ACC112 (cell line): Measurements from ENCODE around the gene SH3TC1.

Experiments
- H2AFZ ChIP-seq: fragments of 200-600 bp; sonication (generic); one replicate; pipeline ENCODE4 v1.6.0; 2017; ENCODE audit warnings: antibody characterized with exemption, low read length; ENCODE audit not compliant: unreplicated experiment
- H3K27ac ChIP-seq: fragments of 200-600 bp; sonication (generic); 2 replicates; pipeline ENCODE4 v1.5.1; 2014; ENCODE audit warnings: low read depth, mild to moderate bottlenecking, antibody characterized with exemption, low read length, moderate library complexity
- H3K27me3 ChIP-seq: fragments of 200-600 bp; sonication (generic); 2 replicates; pipeline ENCODE4 v1.6.1; 2014; ENCODE audit warnings: mild to moderate bottlenecking, antibody characterized with exemption, low read length, moderate library complexity, mixed read lengths; ENCODE audit not compliant: insufficient read depth
- H3K36me3 ChIP-seq: fragments of 200-600 bp; sonication (generic); 2 replicates; pipeline ENCODE4 v1.6.1; 2016; ENCODE audit warnings: mild to moderate bottlenecking, antibody characterized with exemption, low read length, moderate library complexity, mixed read lengths; ENCODE audit not compliant: insufficient read depth
- H3K4me1 ChIP-seq: fragments of 200-600 bp; sonication (generic); one replicate; pipeline ENCODE4 v1.6.1; 2016; ENCODE audit warnings: low read length, mixed read lengths; ENCODE audit not compliant: insufficient read depth, unreplicated experiment, control insufficient read depth
- H3K4me3 ChIP-seq: fragments of 200-600 bp; sonication (generic); 2 replicates; pipeline ENCODE4 v1.5.1; 2014; ENCODE audit warnings: mild to moderate bottlenecking, low read depth, low read length
- H3K79me2 ChIP-seq: fragments of 200-600 bp; sonication (generic); one replicate; pipeline ENCODE4 v1.6.0; 2016; ENCODE audit warnings: low read length; ENCODE audit not compliant: control insufficient read depth, unreplicated experiment, insufficient read depth

Gene SH3TC1

DNA sequence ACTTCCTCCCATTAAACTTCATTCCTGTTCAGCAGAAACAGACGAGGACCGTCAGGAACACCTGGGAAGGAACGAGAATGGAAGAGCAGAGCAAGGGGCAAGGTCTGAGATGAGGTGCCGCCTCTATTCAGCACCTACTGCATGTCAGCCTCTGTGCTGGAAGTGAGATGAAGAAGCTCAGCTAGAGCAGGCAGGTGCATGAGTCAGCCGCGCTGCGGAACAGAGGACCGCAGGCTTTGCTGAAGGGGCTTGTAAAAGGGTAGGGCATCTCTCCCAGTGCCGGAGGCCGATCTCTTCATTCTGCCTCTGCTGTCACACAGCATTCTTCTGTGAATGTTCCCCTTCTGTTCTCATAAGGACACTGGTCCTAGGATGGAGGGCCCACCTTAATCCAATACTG, 34.4 kb upstream of the SH3TC1 start:
- no peak overlapping the region for H3K27ac ChIP-seq
- no peaks in the 10 kb centered on the region for H3K36me3 ChIP-seq
- no peaks in the 10 kb centered on the region for H3K79me2 ChIP-seq
- no peak overlapping the region for H2AFZ ChIP-seq
- H3K4me1 ChIP-seq, result no peaks in the 10 kb centered on the region
- H3K27me3 ChIP-seq, result peaks cover 68% of the 10 kb centered on the region
- H3K4me3 ChIP-seq, result no peak overlapping the region

DNA sequence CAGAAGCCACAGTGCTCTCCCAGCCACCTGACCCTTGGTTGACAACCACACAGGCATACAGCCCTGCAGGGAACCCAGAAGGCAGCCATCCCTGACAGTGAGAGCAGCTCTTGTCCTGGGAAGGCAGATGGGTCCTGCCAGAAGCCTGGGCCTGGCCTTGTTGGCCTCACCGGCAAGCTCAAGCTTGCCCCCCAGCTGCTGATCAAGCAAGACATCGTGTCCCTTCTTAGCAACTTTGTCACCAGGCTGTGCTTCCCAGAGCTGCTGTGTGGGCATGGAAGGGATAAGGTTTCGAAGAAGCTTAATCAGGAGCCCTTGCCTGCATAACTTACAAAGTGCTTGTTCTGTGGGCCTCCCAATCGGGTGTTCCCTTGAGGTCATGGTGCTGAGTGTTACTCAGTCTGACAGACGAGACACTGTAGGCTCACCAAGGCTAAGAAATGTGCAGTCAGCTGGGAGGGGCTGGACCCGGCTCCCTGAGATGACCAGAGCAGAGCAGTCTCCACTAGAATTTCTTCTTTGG, 33.7 kb upstream of the SH3TC1 start:
- Histone ChIP-seq H3K27me3 (peaks cover 65% of the 10 kb centered on the region), H3K4me1 (no peaks in the 10 kb centered on the region), H2AFZ (no peak overlapping the region), H3K27ac (no peak overlapping the region), H3K4me3 (no peak overlapping the region), H3K36me3 (no peaks in the 10 kb centered on the region), H3K79me2 (no peaks in the 10 kb centered on the region)

DNA sequence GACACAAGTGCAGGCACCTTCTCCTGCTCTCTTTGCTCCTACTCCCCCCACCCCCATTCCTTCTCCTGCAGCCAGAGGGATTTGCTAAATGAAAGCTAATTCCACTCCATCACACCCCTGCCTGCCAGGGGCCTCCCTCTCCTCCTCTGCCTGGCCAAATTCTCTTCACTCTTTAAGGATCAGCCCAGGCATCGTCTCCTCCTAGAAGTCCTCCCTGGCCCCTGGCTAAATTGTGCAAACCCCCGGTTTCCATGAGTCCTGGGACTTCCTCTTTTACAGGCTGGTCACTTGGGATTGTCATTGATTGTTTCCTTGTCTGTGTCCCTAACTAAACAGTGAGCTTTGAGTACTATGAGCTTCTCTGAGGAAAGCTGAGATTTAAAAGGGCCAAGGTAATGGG, 31.8 kb upstream of the SH3TC1 start:
- Histone ChIP-seq H3K27me3 (peaks cover 81% of the 10 kb centered on the region), H3K4me3 (no peak overlapping the region), H3K4me1 (no peaks in the 10 kb centered on the region)

DNA sequence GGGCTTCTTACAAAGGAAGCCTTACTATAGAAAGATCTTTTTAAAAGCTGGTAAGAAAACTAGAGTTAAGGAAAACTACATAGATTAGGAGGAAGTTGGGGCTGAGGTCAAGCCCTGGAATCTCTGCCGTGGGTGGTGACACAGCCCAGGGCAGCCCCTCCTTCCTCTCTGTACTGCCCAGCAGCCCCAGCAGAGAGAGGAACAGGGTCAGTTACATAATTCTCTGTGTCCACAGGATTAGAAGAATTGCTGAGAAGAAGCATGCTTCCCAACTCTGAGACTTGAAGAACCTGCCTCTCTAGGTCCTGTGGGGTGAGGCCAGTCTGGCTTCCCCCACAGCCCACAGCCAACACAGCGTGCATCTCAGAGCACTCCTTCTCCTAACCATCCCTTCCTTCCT, 31.3 kb upstream of the SH3TC1 start:
- H2AFZ ChIP-seq, result no peak overlapping the region
- H3K27me3 ChIP-seq, result peaks cover 83% of the 10 kb centered on the region
- H3K79me2 ChIP-seq, result no peaks in the 10 kb centered on the region
- no peaks in the 10 kb centered on the region for H3K4me1 ChIP-seq
- no peak overlapping the region for H3K4me3 ChIP-seq
- H3K36me3 ChIP-seq, result no peaks in the 10 kb centered on the region
- no peak overlapping the region for H3K27ac ChIP-seq

More for the DNA sequence above, 31.8 kb upstream of the SH3TC1 start:
- Histone ChIP-seq H2AFZ (no peak overlapping the region), H3K79me2 (no peaks in the 10 kb centered on the region), H3K36me3 (no peaks in the 10 kb centered on the region), H3K27ac (no peak overlapping the region)

DNA sequence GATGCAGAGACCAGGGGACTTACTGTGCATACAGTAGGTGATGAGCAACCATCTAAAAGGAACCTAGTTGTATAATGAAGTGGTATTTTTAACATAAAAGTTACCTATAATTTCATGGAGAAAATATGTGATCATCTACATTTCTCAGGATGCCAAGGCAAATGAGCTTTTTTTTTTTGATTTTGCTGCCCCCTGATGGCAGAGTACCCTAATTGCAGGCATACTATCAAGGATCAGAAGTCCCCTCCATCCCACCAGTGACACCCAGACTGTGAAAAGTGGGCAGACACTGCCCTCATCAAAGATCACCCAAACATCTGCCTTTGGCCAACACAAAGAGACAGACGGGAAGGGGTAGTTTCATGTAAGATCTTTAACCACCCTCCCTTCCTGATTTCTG, 30.9 kb upstream of the SH3TC1 start:
- H3K79me2 ChIP-seq, result no peaks in the 10 kb centered on the region
- H3K27me3 ChIP-seq, result peaks cover 79% of the 10 kb centered on the region
- H3K4me1 ChIP-seq, result no peaks in the 10 kb centered on the region
- no peak overlapping the region for H2AFZ ChIP-seq
- no peaks in the 10 kb centered on the region for H3K36me3 ChIP-seq
- H3K4me3 ChIP-seq, result no peak overlapping the region
- no peak overlapping the region for H3K27ac ChIP-seq

DNA sequence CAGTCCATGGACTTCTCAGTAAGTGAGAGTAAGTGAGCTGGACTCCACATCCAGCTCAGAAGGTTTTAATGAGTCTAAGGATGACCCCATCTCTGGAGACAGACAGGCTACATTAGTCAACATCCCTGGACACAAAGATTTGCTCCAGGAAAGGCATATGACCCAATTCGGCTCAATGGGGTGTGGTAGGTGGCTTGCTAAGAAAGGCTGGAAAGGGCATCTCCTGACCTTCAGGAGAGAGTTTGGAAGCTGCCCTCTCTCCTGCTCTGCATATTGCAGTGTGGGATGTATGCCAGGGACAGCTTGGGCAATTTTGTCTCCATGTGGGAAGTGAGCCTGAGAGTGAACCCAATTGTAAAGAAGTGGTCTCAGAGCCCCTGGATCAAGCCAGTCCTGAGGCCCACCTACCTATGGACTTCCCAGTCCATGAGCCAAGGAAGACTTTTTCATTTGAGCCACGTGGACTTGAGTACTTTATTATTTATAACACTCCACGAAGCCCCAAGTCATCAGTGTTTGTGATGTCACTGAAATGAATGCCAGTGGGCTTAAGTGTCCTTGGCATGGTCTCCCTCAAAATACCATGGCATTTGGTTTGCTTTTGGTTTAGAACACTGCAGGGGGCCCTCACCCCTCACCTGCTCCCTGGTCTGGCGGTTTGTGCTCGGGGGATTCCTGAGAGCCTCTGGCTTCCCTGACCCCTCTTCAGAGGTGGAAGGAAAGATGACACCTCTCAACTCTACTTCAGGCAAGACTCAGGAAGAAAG, 30.1 kb upstream of the SH3TC1 start:
- no peak overlapping the region for H3K27ac ChIP-seq
- H3K4me1 ChIP-seq, result peaks cover 7% of the 10 kb centered on the region
- no peaks in the 10 kb centered on the region for H3K36me3 ChIP-seq
- no peaks in the 10 kb centered on the region for H3K79me2 ChIP-seq
- H3K4me3 ChIP-seq, result no peak overlapping the region
- peaks cover 72% of the 10 kb centered on the region for H3K27me3 ChIP-seq
- H2AFZ ChIP-seq, result no peak overlapping the region

DNA sequence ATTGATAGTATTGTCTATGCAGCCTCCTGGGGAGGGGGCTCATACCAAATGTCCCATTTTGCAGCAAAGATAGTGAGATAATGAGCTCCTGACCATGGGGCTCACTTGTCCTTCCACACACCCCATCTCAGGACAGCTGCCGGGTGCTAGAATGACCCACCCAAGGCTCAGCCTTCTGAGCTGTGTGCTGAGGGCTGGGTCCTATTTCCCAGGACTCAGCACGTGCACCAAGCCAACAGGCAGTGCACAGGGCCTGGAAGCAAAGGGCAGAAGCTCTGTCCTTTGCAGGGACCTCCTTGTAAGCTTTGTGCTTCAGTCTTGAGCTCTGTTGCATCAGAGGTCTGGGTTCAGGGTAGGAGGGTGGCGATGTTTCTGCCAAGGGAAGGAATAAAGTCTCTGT, 29.3 kb upstream of the SH3TC1 start:
- Histone ChIP-seq H3K27me3 (peaks cover 65% of the 10 kb centered on the region), H2AFZ (no peak overlapping the region), H3K79me2 (no peaks in the 10 kb centered on the region), H3K4me3 (no peak overlapping the region), H3K27ac (no peak overlapping the region), H3K36me3 (no peaks in the 10 kb centered on the region), H3K4me1 (peaks cover 7% of the 10 kb centered on the region)

DNA sequence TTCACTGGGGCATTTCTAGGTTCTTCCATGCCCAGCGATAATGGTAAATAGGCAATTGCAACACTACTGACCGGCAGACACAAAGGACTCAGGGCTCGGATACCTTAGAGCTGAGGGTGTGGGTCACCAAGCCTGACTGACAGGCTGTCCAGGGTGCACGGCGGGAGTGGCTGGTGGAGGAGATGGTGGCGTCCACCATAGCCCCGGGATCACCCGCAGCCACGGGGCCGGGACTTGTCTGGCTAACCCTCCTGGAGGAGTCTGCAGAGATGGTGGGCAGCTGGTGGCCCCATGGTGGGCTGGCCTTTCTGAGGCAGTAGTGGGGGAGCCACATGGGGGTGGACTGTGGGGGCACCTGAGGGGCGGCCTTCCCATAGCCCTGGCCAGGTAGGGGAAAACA, 28.7 kb upstream of the SH3TC1 start:
- Histone ChIP-seq H3K36me3 (no peaks in the 10 kb centered on the region), H3K79me2 (no peaks in the 10 kb centered on the region), H3K4me1 (peaks cover 7% of the 10 kb centered on the region), H3K4me3 (no peak overlapping the region), H3K27ac (no peak overlapping the region), H3K27me3 (peaks cover 59% of the 10 kb centered on the region), H2AFZ (no peak overlapping the region)

DNA sequence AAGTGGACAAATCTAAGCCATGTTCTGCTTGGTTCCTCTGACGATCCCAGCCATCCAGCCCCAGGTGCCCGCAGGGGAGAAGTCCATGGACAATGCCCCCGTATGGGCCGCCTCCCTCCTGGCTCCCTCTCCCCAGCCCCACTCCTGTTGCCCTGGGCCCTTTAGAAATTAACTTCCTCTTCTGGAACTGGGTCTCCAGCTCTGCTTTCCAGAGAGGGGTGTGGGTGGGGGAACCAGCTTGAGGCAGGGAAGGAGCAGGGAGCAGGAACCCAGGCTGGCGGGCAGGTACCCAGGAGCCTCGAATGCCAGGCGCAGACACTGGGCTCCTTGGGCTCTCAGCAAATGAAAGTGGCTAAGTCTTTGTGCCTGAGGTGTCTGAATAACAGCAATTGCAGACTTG, 27.8 kb upstream of the SH3TC1 start:
- Histone ChIP-seq H3K79me2 (no peaks in the 10 kb centered on the region), H3K36me3 (no peaks in the 10 kb centered on the region), H2AFZ (no peak overlapping the region), H3K27ac (no peak overlapping the region), H3K27me3 (peaks cover 50% of the 10 kb centered on the region), H3K4me3 (no peak overlapping the region), H3K4me1 (peaks cover 7% of the 10 kb centered on the region)

DNA sequence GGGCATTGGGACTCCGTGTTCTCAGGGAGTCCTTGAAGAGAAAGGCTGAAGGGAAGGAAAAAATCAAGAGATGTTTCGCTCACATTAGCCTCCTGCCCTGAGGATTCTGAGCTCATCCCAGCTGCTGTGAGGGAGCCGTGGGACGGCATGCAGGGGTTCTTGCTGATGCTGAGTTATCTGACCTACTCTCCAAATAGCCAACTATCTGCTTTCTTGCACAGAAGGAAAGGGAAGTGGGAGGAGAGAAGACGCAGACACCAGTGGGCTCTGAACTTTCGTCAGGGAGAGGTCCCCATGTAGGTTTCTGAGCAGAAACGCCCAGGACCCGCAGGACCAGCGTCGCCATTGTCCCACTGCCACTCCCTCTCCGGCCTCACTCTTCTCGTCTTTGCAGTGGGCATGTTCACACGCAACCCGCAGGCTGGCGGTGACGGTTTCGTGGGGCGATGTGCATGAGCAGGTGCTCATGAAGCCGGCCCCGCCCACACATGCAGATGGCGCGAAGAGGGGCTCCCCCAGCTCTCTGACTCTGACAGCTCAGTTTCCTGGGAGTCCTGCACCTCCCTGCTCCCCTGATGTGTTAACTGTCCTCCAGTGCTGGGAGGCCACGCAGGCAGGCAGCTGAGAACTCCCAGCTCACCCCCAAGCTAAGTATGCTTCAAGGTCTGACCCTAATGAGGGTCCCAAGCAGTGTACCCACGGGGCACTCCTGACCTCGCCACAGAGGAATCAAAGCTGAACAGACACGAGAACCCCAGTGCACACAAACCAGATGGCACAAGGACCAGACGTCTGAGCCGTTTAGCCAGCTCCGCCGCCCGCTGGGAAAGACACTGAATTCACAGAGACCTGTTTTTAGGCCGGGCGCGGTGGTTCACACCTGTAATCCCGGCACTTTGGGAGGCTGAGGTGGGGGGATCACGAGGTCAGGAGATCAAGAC, 26.8 kb upstream of the SH3TC1 start:
- H3K79me2 ChIP-seq, result no peaks in the 10 kb centered on the region
- peaks cover 41% of the 10 kb centered on the region for H3K27me3 ChIP-seq
- no peaks in the 10 kb centered on the region for H3K36me3 ChIP-seq
- H2AFZ ChIP-seq, result no peak overlapping the region
- no peak overlapping the region for H3K4me3 ChIP-seq
- H3K4me1 ChIP-seq, result peaks cover 7% of the 10 kb centered on the region
- no peak overlapping the region for H3K27ac ChIP-seq
